ENCODE data around the gene CBFA2T3.

GRCh38 chr16:88969361-88969831 lies 7.6 kb downstream of the CBFA2T3 start:
- TF ChIP-seq CTCF (IDR thresholded peaks at IDR 0.05) (no peak), POLR2AphosphoS5 (IDR thresholded peaks at IDR 0.05; ENCODE audit: low read depth, low read length) (no peak)
